GM21447 (cell line): ENCODE measurements around the gene KRTAP5-1.
"Not testable (repeated sequence)": the region's sequence is repeated elsewhere in the genome, so short reads cannot be mapped to it uniquely, and the experiment has no call there.

ENCODE experiments used
- ATAC-seq: cut with Tn5 transposase; IDR thresholded peaks from one replicate; pipeline ENCODE4 v1.9.1; 2021; ENCODE audit not compliant: unreplicated experiment

The KRTAP5-1 gene

GRCh38 chr11:1601663-1602062, 16.6 kb upstream of the KRTAP5-1 start:
- not testable (repeated sequence) for ATAC-seq

- no peak for ATAC-seq
These were observed 15.5 kb upstream of the KRTAP5-1 start for GRCh38 chr11:1600626-1601025.

GRCh38 chr11:1598816-1599215, 13.7 kb upstream of the KRTAP5-1 start:
- ATAC-seq, result no peak

- ATAC-seq, result not testable (repeated sequence)
These were observed 13.3 kb upstream of the KRTAP5-1 start for GRCh38 chr11:1598406-1598805.

DNA sequence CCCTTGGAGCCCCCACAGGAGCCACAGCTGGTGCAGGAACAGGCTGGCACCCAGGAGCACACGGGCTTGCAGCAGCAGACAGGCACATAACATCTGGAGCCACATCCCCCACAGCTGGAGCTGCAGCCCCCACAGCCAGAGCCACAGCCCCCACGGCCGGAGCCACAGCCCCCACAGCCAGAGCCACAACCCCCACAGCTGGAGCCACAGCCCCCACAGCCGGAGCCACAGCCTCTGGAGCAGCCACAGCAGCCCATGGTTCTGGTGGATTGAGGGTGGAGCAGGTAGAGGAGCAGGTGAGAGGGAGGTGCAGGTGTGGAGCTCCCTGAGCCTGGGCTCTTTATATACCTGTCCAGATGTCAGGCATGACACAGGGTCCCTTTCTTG, 12.9 kb upstream of the KRTAP5-1 start, which contains the start of gene KRTAP5-2:
TSS of gene KRTAP5-2 (minus strand) at position 301 of the 387 bp plus-strand sequence. CDS start at position 257, 44 bp downstream.
- ATAC-seq, result no peak

GRCh38 chr11:1597331-1597993, 12.4 kb upstream of the KRTAP5-1 start:
- ATAC-seq, result no peak

DNA sequence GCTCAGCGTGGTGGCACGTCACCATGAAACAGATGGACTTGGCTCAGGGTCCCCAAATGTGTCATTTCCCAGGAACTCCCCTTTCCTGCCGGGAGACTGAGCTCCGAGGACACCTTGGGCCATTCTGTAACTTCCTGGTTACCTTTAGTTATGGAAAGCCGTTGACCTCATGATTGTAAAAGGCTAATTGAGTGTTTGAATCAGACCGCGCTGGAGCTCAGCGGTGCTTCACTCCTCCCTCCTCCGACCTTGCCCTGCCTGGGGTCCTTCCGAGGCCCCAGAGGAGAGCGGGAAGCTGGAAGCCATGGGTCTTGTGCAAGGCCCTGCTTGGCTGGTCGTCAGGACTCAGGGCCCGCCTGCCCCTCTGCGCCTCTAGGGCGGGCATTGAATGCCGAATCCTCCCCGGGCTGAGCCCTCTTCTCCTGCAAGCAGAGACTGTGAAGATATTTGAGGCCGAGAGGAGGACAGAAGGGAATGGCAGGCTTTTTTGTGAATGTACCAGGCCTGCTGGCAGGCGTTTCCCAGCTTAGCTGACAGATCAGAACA, 11.6 kb upstream of the KRTAP5-1 start:
- not testable (repeated sequence) for ATAC-seq

DNA sequence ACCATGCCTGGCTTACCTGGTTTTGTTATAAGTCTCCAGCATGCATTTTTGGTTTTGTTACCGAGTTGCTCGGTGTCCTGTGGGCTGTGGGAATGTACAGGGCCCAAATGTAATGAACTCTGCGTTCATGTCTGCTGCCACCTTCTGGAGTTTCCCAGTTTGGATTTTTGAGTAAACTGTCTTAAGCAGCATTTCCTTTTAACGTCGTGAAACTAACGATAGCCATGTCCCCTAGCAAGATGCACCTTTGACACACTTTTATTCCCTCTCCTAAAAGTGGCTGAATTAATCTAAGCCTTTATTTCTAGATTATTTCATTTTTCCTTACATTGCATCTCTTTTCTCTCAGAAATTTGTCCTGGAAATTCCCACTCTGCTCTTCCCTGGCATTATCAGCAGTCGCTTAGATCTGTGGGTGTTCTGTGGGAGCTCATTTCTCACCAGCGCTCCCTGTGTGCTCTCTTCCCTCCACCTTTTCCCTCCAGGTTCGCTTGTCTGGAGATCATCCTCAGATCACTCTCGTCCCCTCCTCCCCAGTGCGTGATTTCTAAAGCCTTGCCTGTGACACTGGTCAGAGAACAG, 11.0 kb upstream of the KRTAP5-1 start:
- not testable (repeated sequence) for ATAC-seq

DNA sequence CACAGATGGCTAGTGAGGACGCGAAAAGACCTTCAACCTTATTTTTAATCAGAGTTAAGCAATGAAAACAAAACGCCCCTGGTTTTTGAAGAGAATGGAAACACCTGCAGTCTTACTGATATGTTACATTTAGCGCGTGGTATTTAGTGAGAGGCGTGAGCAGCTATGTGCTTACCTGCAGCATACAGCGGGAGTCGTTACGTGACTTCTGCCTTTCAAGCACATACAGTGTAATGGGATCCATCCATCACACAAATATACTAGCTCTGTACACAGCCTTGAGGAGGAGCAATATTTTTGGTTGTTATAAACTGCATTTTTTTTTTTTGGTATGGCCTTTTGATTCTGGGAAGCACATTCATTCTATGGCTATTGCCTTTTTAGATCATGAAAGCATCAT, 7.5 kb upstream of the KRTAP5-1 start:
- no peak for ATAC-seq

DNA sequence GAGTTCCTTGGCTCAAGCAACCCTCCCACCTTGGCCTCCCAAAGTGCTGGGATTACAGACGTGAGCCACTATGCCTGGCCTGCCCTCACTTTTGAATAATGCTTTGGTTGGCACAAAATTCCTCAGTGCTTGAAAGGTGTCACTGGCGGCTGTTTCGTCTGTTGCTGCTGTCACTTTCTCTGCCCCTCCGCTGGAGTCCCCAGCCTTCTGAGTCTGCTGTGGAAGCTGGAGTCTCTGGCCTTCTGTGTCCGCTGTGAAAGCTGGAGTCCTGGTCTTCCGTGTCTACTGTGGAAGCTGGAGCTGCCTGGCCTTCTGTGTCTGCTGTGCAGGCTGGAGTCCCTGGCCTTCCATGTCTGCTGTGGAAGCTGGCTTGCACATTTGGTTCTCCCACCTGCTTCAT, 4.9 kb upstream of the KRTAP5-1 start:
- ATAC-seq, result no peak

GRCh38 chr11:1589191-1589963, 4.3 kb upstream of the KRTAP5-1 start:
- ATAC-seq, result not testable (repeated sequence)

DNA sequence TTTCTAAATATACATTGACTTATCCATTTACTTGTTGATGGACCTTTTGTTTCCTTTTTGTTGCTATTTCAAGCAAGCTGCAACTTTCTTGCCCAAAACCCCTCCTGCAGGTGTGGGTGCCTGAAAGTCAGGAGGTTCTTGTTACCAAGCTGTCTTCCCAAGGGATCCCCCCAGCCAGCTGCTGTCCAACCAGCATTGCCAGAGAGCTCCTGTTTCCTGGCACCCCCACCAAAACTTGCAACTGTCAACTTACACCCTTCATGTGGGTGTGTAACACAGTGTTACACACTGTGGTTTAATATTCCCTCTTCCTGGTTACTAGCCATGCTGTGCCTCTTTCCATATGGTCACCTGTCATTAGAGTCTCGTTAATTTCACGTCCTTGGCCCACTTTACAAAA, 1.6 kb upstream of the KRTAP5-1 start:
- no peak for ATAC-seq

- ATAC-seq, result not testable (repeated sequence)
These were observed 2.2 kb downstream of the KRTAP5-1 start for GRCh38 chr11:1582909-1583308.

GRCh38 chr11:1581976-1582375, 3.1 kb downstream of the KRTAP5-1 start:
- no peak for ATAC-seq

DNA sequence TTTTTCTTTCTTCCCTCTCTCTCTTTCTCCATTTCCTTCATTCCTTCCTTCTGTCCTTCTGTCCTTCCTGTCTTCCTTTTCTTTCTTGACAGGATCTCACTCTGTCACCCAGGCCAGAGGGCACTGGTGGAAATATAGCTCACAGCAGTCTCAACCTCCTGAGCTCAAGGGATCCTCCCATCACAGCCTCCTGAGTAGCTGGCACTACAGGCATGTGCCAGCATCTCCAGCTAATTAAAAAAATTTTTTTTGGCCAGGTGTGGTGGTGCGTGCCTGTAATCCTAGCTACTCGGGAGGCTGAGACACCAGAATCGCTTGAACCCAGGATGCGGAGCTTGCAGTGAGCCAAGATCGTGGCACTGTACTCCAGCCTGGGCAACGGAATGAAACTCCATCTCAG, 8.3 kb downstream of the KRTAP5-1 start:
- ATAC-seq, result no peak

GRCh38 chr11:1575756-1576155, 9.3 kb downstream of the KRTAP5-1 start:
- ATAC-seq, result not testable (repeated sequence)

GRCh38 chr11:1574933-1575242, 10.2 kb downstream of the KRTAP5-1 start:
- ATAC-seq, result no peak

DNA sequence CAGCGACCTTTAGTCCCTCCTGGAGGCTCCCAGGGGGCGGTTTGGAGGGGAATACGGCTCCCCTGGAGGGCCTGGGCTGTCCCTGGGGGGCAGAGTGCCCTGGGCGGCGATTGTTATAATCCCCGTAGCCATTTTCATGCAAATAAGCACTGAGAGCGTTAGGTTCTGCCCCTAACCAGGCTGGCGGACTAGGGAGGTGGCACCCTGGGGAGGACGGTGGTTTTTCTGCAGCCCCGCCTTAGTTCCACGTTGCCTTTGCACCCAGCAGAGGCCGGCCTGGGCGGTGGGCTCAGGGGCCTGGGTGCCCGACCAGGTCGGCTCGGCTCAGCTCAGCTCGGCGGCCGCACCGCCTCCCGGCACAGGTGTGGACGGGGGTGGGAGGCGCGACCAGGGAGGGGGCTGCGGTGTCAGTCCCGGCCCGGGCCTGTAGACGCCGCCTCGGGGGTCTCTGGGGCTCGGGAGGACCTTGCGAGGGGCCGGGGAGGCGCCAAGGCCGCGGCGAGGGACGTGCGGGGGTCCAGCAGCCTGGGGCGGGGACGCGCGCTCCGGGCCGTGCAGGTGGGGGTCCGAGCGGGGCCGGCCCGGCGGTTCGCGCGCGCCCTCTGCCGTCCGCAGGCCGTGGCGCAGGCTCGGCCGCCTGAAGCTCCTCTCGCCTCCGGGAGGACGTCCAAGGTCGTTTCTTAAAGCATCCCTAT, 10.7 kb downstream of the KRTAP5-1 start:
- ATAC-seq, result no peak

DNA sequence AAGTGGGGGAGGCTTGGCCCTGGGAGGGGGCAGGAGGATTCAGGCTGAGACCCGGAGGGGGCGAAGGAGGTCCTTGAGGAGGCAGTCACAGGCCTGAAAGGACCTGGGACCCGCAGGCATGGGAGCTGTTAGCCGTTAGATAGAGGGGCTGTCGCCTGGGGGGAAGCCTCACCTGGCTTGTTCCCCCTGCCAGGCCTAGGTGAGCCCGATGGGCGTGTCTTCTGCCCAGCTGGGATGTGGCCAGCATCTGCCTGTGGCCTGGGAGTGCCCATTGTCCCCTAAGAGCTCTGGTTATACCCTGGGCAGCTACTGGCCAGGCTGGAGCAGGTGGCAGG, 11.2 kb downstream of the KRTAP5-1 start:
- no peak for ATAC-seq

GRCh38 chr11:1573077-1573902, 11.8 kb downstream of the KRTAP5-1 start:
- no peak for ATAC-seq
